Common myeloid progenitor, CD34-positive (primary cell): ENCODE measurements around the gene NPC1L1. TPM values are rescaled to one million over a fixed set of nuclear protein-coding genes. Genes with fewer than 3 reads are reported as not detected.
A peak's percentile ranks its signal among the peaks of the same experiment; 100 is the strongest.

Experiments
- CTCF ChIA-PET: fragments of 350-600 bp; sonication (Branson Sonifier 250); formaldehyde crosslinking; loops from one replicate; lab custom pipeline; 2021; ENCODE audit warnings: antibody characterized with exemption; lab: Charles Lee
- POLR2A ChIA-PET: fragments of 350-600 bp; sonication (Branson Sonifier 250); formaldehyde crosslinking; loops from one replicate; lab custom pipeline; 2021; ENCODE audit warnings: antibody characterized with exemption; lab: Charles Lee
- DNase-seq, 3 donors: peaks; one replicate each; pipeline versions ENCODE4 v3.0.0 to v3.0.0-alpha.2; 2013
- H3K27ac ChIP-seq, 2 experiments: 1 replicate in 1 of 2; 2 replicates in 1 of 2; pipeline ENCODE4 v1.7.0; 2013; ENCODE audit warnings: inconsistent platforms in 2 of 2, low read length in 2 of 2, mild to moderate bottlenecking in 2 of 2, low read depth in 1 of 2, moderate library complexity in 1 of 2; ENCODE audit not compliant: severe bottlenecking in 2 of 2, insufficient read depth in 1 of 2, poor library complexity in 1 of 2
- H3K27me3 ChIP-seq, 5 experiments: replicated peaks in 2 of 5; 1 replicate in 3 of 5; 2 replicates in 2 of 5; pipeline versions ENCODE4 v1.6.1 to v1.7.0; 2013; ENCODE audit warnings: low read length in 4 of 5, mild to moderate bottlenecking in 2 of 5, moderate library complexity in 2 of 5, inconsistent platforms in 1 of 5; ENCODE audit not compliant: insufficient read depth in 5 of 5, control insufficient read depth in 4 of 5
- H3K36me3 ChIP-seq, 4 experiments: 1 replicate in 2 of 4; 2 replicates in 2 of 4; pipeline versions ENCODE4 v1.6.1 to v1.7.0; 2013; ENCODE audit warnings: low read length in 3 of 4, control low read depth in 1 of 4, mild to moderate bottlenecking in 1 of 4; ENCODE audit not compliant: control insufficient read depth in 4 of 4, insufficient read depth in 4 of 4
- H3K4me1 ChIP-seq, 4 experiments: 1 replicate in 3 of 4; 2 replicates in 1 of 4; pipeline versions ENCODE4 v1.6.1 to v1.7.1; 2013; ENCODE audit warnings: low read length in 3 of 4, mild to moderate bottlenecking in 3 of 4, control low read depth in 1 of 4, inconsistent platforms in 1 of 4, moderate library complexity in 1 of 4; ENCODE audit not compliant: control insufficient read depth in 4 of 4, insufficient read depth in 4 of 4; ENCODE audit errors: control extremely low read depth in 1 of 4
- H3K4me3 ChIP-seq, 7 experiments: 1 replicate in 4 of 7; 2 replicates in 3 of 7; pipeline versions ENCODE4 v1.5.1 to v1.7.0; 2013; ENCODE audit warnings: mild to moderate bottlenecking in 7 of 7, low read length in 6 of 7, moderate library complexity in 6 of 7, inconsistent platforms in 2 of 7, low read depth in 2 of 7, control low read depth in 1 of 7; ENCODE audit not compliant: insufficient read depth in 4 of 7, control insufficient read depth in 1 of 7; ENCODE audit errors: extremely low read depth in 1 of 7
- H3K9me3 ChIP-seq, 5 experiments: 1 replicate in 4 of 5; 2 replicates in 1 of 5; pipeline versions ENCODE4 v1.6.1 to v1.7.1; 2013; ENCODE audit warnings: low read length in 4 of 5, mild to moderate bottlenecking in 2 of 5, inconsistent platforms in 1 of 5, low read depth in 1 of 5, moderate library complexity in 1 of 5; ENCODE audit not compliant: control insufficient read depth in 4 of 5, insufficient read depth in 2 of 5; ENCODE audit errors: control extremely low read depth in 1 of 5
- WGBS: methylation state at CpG from one replicate; pipeline ENCODE4 v1.1.5; 2013; ENCODE audit not compliant: insufficient coverage; 5-methylcytosine and 5-hydroxymethylcytosine counted together
- polyA plus RNA-seq: library from polyadenylated mRNA; unstranded; fragments of 120-200 nt; gene quantifications from one replicate; pipeline ENCODE4 v1.2.1, GENCODE V29; 2013

Gene NPC1L1, protein sequence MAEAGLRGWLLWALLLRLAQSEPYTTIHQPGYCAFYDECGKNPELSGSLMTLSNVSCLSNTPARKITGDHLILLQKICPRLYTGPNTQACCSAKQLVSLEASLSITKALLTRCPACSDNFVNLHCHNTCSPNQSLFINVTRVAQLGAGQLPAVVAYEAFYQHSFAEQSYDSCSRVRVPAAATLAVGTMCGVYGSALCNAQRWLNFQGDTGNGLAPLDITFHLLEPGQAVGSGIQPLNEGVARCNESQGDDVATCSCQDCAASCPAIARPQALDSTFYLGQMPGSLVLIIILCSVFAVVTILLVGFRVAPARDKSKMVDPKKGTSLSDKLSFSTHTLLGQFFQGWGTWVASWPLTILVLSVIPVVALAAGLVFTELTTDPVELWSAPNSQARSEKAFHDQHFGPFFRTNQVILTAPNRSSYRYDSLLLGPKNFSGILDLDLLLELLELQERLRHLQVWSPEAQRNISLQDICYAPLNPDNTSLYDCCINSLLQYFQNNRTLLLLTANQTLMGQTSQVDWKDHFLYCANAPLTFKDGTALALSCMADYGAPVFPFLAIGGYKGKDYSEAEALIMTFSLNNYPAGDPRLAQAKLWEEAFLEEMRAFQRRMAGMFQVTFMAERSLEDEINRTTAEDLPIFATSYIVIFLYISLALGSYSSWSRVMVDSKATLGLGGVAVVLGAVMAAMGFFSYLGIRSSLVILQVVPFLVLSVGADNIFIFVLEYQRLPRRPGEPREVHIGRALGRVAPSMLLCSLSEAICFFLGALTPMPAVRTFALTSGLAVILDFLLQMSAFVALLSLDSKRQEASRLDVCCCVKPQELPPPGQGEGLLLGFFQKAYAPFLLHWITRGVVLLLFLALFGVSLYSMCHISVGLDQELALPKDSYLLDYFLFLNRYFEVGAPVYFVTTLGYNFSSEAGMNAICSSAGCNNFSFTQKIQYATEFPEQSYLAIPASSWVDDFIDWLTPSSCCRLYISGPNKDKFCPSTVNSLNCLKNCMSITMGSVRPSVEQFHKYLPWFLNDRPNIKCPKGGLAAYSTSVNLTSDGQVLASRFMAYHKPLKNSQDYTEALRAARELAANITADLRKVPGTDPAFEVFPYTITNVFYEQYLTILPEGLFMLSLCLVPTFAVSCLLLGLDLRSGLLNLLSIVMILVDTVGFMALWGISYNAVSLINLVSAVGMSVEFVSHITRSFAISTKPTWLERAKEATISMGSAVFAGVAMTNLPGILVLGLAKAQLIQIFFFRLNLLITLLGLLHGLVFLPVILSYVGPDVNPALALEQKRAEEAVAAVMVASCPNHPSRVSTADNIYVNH (N-terminal part only)
- 0.04 TPM for polyA plus RNA-seq

DNA sequence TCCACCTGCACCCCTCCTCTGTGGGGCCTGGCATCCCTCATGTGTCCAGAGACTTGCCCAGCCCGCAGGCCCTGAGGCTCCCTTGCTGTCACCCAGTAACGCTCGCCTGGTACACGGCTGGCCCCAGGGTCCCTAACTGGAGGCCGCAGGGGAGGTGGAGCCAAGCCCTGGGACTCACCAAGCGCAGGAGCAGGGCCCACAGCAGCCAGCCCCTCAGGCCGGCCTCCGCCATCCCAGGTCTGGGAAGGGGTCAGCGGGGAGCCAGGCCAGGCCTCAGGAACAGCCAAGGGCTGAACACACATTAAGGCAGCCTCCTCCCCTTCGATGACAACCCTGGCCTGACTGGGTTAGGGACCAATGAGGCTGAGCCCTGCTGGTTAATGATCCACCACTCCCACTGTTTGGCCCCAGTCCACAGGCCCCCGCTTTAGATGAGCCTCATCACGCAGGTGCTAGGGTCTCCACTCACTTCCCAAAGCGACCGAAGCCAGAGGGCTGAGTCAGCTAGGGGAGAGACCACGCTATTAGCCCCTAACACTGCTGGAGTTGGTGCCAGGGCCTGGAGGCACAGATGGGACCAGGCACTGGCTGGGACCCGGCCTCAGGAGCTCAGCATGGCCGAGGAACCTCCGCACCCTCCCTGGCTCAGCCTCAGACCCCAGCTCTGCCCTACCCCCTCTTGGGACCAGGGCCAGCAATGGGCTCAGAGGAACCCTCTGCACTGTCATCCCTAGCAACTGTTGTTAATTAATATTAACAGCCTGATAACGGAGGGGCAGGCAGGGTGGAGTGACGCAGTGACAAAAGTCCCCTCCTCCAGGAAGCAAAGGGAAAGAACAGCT, at the start of gene NPC1L1:
Gene NPC1L1 (minus strand): TSS at position 303 of the 842 bp plus-strand sequence. CDS start 71 bp downstream, at position 232.
- ChIA-PET POLR2A (interaction anchor here (0.6 kb wide), 1 partner anchor 8 kb away, joined by 3 read pairs; no protein-coding TSS in a partner anchor), CTCF (interaction anchor here (1.0 kb wide), 1 partner anchor 24 kb away, joined by 3 read pairs; no protein-coding TSS in a partner anchor)
- WGBS = 95% methylated on average over 18 of the region's 20 CpGs
- Histone ChIP-seq H3K9me3 (no peaks in the 10 kb centered on the region), H3K4me1 (no peaks in the 10 kb centered on the region), H3K36me3 (no peaks in the 10 kb centered on the region), H3K27me3 (no peaks in the 10 kb centered on the region), H3K4me3 (no peak within 1 kb of the TSS), H3K27ac (no peak within 1 kb of the TSS)
- peak in 2 of 3 donors; percentile 10 to 23 for DNase-seq

DNA sequence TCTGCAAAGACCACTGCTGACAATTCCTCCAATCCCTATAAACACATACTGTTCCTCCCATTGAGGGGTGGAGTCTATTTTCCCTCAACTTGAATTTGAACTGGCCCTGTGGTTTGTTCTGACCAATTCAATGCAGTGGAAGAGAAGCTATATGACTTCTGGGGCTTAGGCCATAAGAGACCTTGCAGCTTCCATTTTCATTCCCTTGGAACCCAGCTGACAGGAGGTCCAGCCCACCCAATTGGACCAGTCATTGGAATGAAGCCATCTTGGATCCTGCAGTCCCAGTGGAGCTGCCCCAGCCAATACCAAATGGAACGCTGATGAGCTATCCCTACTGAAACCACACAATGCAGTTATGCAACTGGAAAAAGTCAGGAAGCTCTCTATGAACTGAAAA, 49.8 kb upstream of the NPC1L1 start:
- Histone ChIP-seq H3K4me1 (peaks cover 0 to 2% (median 0%) of the 10 kb centered on the region in 4 experiments), H3K9me3 (no peaks in the 10 kb centered on the region), H3K4me3 (no peak overlapping the region), H3K27me3 (no peaks in the 10 kb centered on the region), H3K27ac (no peak overlapping the region), H3K36me3 (no peaks in the 10 kb centered on the region)
- 100% methylated on average over 1 of the region's 1 CpG for WGBS
- POLR2A ChIA-PET = no interaction called here
- DNase-seq = no peak
- CTCF ChIA-PET = interaction anchor here (0.5 to 1.4 kb wide), 5 partner anchors 11 to 545 kb away, joined by 3 to 4 read pairs (median 4); no protein-coding TSS in a partner anchor

DNA sequence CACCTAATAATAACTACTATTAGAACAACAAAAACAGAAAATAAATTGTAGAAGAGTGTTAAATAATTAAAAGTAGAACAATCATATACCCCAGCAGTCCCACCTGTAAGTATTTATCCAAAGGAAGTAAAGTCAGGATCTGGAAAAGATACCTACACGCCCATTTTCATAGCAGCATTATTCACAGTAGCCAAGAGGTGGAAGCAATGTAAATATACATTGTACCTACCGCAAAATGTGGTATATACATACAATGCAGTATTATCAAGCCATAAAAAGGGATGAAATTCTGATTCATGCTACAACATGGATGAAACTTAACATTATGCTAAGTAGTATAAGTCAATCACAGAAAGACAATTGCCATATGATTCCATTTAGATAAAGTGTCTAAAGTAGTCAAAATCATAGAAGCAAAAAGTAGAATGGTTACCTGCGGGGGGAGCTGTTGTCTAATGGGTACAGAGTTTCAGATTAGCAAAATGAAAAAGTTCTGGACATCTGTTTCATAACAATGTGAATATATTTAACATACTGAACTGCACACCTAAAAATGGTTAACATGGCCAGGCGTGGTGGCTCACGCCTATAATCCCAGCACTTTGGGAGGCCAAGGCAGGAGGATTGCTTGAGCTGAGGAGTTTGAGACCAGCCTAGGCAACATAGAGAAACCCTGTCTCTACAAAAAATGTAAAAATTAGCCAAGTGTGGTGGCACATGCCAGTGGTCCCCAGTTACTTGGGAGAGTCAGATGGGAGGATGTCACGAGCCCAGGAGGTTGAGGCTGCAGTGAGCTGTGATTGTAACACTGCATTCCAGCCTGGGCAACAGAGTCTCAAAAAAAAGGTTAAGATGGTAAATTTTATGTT, 46.9 kb upstream of the NPC1L1 start:
- Histone ChIP-seq H3K9me3 (no peaks in the 10 kb centered on the region), H3K4me1 (peaks cover 0 to 4% (median 1%) of the 10 kb centered on the region in 4 experiments), H3K36me3 (no peaks in the 10 kb centered on the region), H3K4me3 (no peak overlapping the region), H3K27me3 (no peaks in the 10 kb centered on the region), H3K27ac (no peak overlapping the region)
- POLR2A ChIA-PET = interaction anchor here (0.9 kb wide), 1 partner anchor 209 kb away, joined by 5 read pairs; the partner anchor contains the start of gene PPIA
- CTCF ChIA-PET = interaction anchor here (0.6 to 1.4 kb wide), 13 partner anchors 48 to 548 kb away, joined by 3 to 5 read pairs (median 3); no protein-coding TSS in a partner anchor
- no CpG with 5 or more reads among the region's 6 CpGs for WGBS
- DNase-seq = peak; percentile 69 to 85 (median 76)

DNA sequence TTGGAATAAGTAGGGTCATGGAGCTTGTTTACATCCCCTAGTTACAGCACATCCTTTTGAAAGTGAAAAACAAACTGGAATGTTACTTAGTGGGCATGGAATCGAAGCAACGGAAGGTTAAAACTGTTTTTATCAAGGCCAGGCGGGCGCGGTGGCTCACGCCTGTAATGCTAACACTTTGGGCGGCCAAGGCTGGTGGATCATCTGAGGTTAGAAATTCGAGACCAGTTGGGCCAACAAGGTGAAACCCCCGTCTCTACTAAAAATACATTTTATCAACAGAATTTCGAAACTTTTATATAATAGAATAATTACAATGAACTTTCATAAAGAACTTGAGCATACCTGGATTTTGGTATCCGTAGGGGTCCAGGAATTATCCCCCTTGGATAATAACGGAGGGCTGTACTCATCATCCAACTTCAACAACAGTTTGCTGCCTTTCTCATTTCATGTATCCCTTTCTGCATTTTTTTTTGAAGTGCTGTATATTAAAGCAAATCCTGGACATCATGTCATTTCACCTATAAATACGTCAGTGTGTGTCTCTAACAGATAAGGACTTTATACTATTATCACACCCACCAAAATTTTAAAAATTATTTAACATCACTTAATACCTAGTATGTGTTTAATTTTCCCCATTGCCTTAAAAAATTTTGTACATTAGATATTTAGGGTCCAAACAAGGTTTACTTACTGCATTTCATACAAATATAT, 42.2 kb upstream of the NPC1L1 start:
- POLR2A ChIA-PET = interaction anchor here (0.6 kb wide), 1 partner anchor 26 kb away, joined by 7 read pairs; no protein-coding TSS in a partner anchor
- Histone ChIP-seq H3K36me3 (peaks cover 7 to 23% (median 18%) of the 10 kb centered on the region in 4 experiments), H3K4me3 (peak overlapping the region in 6 of 7 experiments; percentile 79 to 96 (median 84)), H3K27ac (peak overlapping the region; percentile 79 to 96), H3K9me3 (no peaks in the 10 kb centered on the region), H3K4me1 (peaks cover 8 to 22% (median 18%) of the 10 kb centered on the region in 4 experiments), H3K27me3 (no peaks in the 10 kb centered on the region)
- CTCF ChIA-PET = interaction anchor here (0.9 to 2.2 kb wide), 3 partner anchors 10 to 265 kb away, joined by 4 to 7 read pairs (median 4); no protein-coding TSS in a partner anchor
- peak in 2 of 3 donors; percentile 17 for DNase-seq
- 100% methylated on average over 7 of the region's 13 CpGs for WGBS
